ENCODE data around the gene ANKMY1.

- no peak for TF ChIP-seq CTCF (IDR thresholded peaks at IDR 0.05)
- no peak for TF ChIP-seq POLR2A (IDR thresholded peaks at IDR 0.05)
These were observed 111.1 kb downstream of the ANKMY1 start for GRCh38 chr2:240446664-240447175.

Measured in vagina (tissue), 2 donors.